Nephron (organoid): ENCODE measurements around the gene C10orf71.

Source experiments
- H3K27ac Mint-ChIP-seq, 3 experiments: 2 replicates each; pipeline ENCODE4 v1.8.0; 2020; ENCODE audit warnings: mixed read lengths in 3 of 3, mild to moderate bottlenecking in 2 of 3, moderate library complexity in 1 of 3
- H3K27me3 Mint-ChIP-seq: 2 replicates; pipeline ENCODE4 v1.8.0; 2021; ENCODE audit warnings: low read depth, mild to moderate bottlenecking, moderate library complexity, mixed read lengths
- H3K36me3 Mint-ChIP-seq: 2 replicates; pipeline ENCODE4 v1.8.0; 2020; ENCODE audit warnings: low read depth, mixed read lengths
- H3K4me1 Mint-ChIP-seq: 2 replicates; pipeline ENCODE4 v1.8.0; 2020; ENCODE audit warnings: mixed read lengths
- H3K4me3 Mint-ChIP-seq, 3 experiments: 2 replicates each; pipeline ENCODE4 v1.8.0; 2020; ENCODE audit warnings: mild to moderate bottlenecking in 3 of 3, mixed read lengths in 3 of 3, moderate library complexity in 2 of 3
- H3K9me3 Mint-ChIP-seq: 2 replicates; pipeline ENCODE4 v1.8.0; 2020; ENCODE audit warnings: mixed read lengths
- CTCF ChIP-seq, 3 experiments: fragments of 200-600 bp; sonication (generic); IDR thresholded peaks; one replicate each; pipeline ENCODE4 v1.5.0; 2021; ENCODE audit warnings: antibody characterized with exemption in 3 of 3; ENCODE audit not compliant: unreplicated experiment in 3 of 3

Gene C10orf71

GRCh38 chr10:49375611-49376010 lies 76.6 kb downstream of the C10orf71 start:
- Mint-ChIP-seq H3K27ac (no peak overlapping the region), H3K4me3 (no peak overlapping the region), H3K9me3 (no peaks in the 10 kb centered on the region), H3K4me1 (no peaks in the 10 kb centered on the region), H3K36me3 (no peaks in the 10 kb centered on the region), H3K27me3 (peaks cover 27% of the 10 kb centered on the region)
- no peak for TF ChIP-seq CTCF (IDR thresholded peaks at IDR 0.05; ENCODE audit: unreplicated experiment in 3 of 3)
